Pulmonary artery endothelial cell (primary cell): ENCODE results near the gene FLNB. TPM values are rescaled to one million over a fixed set of nuclear protein-coding genes. Genes with fewer than 3 reads are reported as not detected.

Experiments used
- DNase-seq: peaks from one replicate; pipeline ENCODE4 v3.0.0-alpha.2; 2011; ENCODE audit warnings: low read depth, low spot score
- total RNA-seq: library from RNA; depleted of rRNA; stranded (reverse); fragments of >200 nt; gene quantifications from 2 replicates; pipeline ENCODE4 v1.2.3, GENCODE V29; 2014

Gene FLNB
- total RNA-seq, 1 donor from 2014 or later, result 1,024 TPM

GRCh38 chr3:58203541-58203940, 195.3 kb downstream of the FLNB start:
- no peak for DNase-seq

- DNase-seq, result no peak
These were observed 196.5 kb downstream of the FLNB start for GRCh38 chr3:58204720-58205119.

GRCh38 chr3:58205981-58206380, 197.8 kb downstream of the FLNB start:
- DNase-seq, result no peak

DNA sequence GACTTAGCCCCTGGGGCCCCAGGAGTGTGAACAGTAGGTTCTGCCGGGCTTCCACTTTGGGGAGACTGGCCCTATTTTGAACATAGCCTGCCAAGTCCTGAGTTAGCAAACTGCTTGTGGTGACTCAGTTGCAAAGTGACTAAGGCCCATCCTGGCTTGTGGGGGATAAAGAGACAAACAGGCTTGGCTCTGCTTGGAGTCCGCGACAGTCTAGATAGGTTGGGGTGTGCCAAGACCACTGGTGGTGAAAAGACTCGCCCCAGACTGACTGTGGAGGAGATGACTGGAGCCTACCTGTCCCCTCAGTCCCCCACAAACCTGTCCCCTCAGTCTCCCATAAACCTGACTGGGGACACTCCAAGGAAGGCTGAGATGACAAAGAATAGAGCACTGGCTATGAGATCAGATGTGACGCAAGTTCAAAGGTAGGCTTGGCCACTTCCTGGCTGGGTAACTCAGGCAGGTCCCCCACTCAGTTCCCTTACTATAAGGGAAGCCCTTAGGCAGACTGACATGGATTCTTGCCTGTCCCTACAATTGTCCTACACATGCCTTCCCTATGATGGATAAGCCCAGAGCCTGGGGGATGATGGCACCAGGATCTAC, 198.3 kb downstream of the FLNB start:
- no peak for DNase-seq

GRCh38 chr3:58207954-58208353, 199.7 kb downstream of the FLNB start:
- no peak for DNase-seq

GRCh38 chr3:58209933-58210332, 201.7 kb downstream of the FLNB start:
- no peak for DNase-seq

DNA sequence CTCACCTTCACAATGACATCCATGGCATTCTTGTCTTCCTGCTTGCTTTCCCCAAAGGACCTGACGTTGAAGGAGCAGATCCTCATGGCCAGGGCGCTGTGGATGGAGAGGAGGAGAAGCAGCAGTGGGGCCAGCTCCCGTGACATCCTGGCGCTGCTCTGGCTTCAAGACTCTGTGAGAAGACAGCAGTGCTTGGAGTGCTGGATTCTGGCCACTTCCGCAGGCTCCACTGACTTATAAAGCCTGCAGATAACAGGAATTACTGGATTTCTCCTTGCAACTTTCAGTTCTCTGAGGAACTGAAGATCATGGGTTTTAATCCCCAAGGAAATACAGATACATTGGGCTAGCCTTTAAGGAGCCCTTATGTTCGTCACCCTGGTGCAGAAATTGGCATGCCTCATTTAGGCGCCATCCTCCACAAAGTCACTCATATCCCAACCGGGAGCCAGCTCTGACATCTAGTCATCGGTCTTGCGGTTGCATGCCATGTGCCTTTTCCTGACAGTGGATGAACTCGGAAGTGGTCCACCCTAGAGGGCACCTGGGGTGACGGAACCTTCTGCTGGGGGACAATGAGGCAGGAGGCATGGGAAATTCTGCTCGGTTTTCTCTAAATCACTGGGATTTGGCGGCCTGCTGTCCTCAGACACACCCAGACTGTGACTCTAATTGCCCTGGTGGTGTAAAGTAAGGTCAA, 202.7 kb downstream of the FLNB start, which contains the start of gene DNASE1L3:
Gene DNASE1L3, minus strand, starts transcription at position 212 of the 700 bp plus-strand sequence. Its CDS starts 66 bp downstream, at position 146.
- DNase-seq, result no peak

- DNase-seq, result no peak
These were observed 206.5 kb downstream of the FLNB start for GRCh38 chr3:58214484-58215316.

GRCh38 chr3:58215317-58216025, 207.2 kb downstream of the FLNB start:
- DNase-seq, result no peak

- DNase-seq, result no peak
These were observed 208.4 kb downstream of the FLNB start for GRCh38 chr3:58216496-58217195.

GRCh38 chr3:58217209-58217811, 209.1 kb downstream of the FLNB start:
- peak; percentile 48 for DNase-seq

GRCh38 chr3:58218904-58219303, 210.7 kb downstream of the FLNB start:
- no peak for DNase-seq

Other genes with a start within 250 kb of the FLNB start
- gene DNASE1L3, start 202.6 kb downstream of the FLNB start, total RNA-seq, result 0.07 and 0.20 TPM in 2 replicates
- gene ABHD6, start 229.4 kb downstream of the FLNB start, total RNA-seq, result 5.9 and 9.0 TPM in 2 replicates